Naive B cell (primary cell): ENCODE measurements around the gene SNRPA1. TPM values are rescaled to one million over a fixed set of nuclear protein-coding genes. Genes with fewer than 3 reads are reported as not detected.

Experiments
- ATAC-seq, 2 donors: fragments of 150-1000 bp; cut with Tn5 transposase; 2 replicates each; pipeline ENCODE4 v1.10.0; 2021; ENCODE audit warnings: low read depth in 2 of 2, mild to moderate bottlenecking in 2 of 2, moderate library complexity in 2 of 2
- DNase-seq: peaks from one replicate; pipeline ENCODE4 v3.0.0; 2022
- H3K27ac Mint-ChIP-seq, 6 donors: one replicate each; pipeline ENCODE4 v1.8.0; 2020 to 2022; ENCODE audit warnings: mild to moderate bottlenecking in 6 of 6, mixed read lengths in 6 of 6, moderate library complexity in 5 of 6, inconsistent platforms in 2 of 6
- H3K27me3 Mint-ChIP-seq, 3 donors: one replicate each; pipeline ENCODE4 v1.8.0; 2021 to 2022; ENCODE audit warnings: mixed read lengths in 3 of 3, mild to moderate bottlenecking in 1 of 3
- H3K36me3 Mint-ChIP-seq, 2 donors: one replicate each; pipeline ENCODE4 v1.8.0; 2020 to 2022; ENCODE audit warnings: mixed read lengths in 2 of 2, inconsistent platforms in 1 of 2, mild to moderate bottlenecking in 1 of 2
- H3K4me1 Mint-ChIP-seq, 3 donors: one replicate each; pipeline ENCODE4 v1.8.0; 2020 to 2022; ENCODE audit warnings: mixed read lengths in 3 of 3, inconsistent platforms in 1 of 3, mild to moderate bottlenecking in 1 of 3, moderate library complexity in 1 of 3
- H3K4me3 Mint-ChIP-seq, 8 donors: one replicate each; pipeline ENCODE4 v1.8.0; 2020 to 2022; ENCODE audit warnings: mild to moderate bottlenecking in 8 of 8, mixed read lengths in 8 of 8, moderate library complexity in 8 of 8, inconsistent platforms in 2 of 8
- H3K9me3 Mint-ChIP-seq, 7 donors: one replicate each; pipeline ENCODE4 v1.8.0; 2020 to 2022; ENCODE audit warnings: mixed read lengths in 7 of 7, mild to moderate bottlenecking in 5 of 7, inconsistent platforms in 2 of 7, moderate library complexity in 1 of 7
- polyA plus RNA-seq, 6 donors: library from polyadenylated mRNA; unstranded; fragments of 300-500 nt; fragmentation: Illumina TruSeq; gene quantifications; one replicate each; pipeline ENCODE4 v1.2.3, GENCODE V29; 2021; ENCODE audit warnings: low read depth in 6 of 6

The SNRPA1 gene
- polyA plus RNA-seq, 6 donors from 2014 or later, result 60.4 to 74.7 (median 66.6) TPM

- peaks cover 4 to 9% of the 10 kb centered on the region in 2 donors for H3K36me3 Mint-ChIP-seq
- ATAC-seq, result no peak
- peaks cover 0 to 5% (median 4%) of the 10 kb centered on the region in 3 donors for H3K4me1 Mint-ChIP-seq
- H3K27me3 Mint-ChIP-seq, result peaks cover 41 to 79% (median 47%) of the 10 kb centered on the region in 3 donors
- no peak for DNase-seq
- H3K9me3 Mint-ChIP-seq, result peaks cover 0 to 5% (median 0%) of the 10 kb centered on the region in 7 donors
- no peak overlapping the region for H3K27ac Mint-ChIP-seq
- no peak overlapping the region for H3K4me3 Mint-ChIP-seq
Observed at GRCh38 chr15:101326026-101326315, 30.9 kb upstream of the SNRPA1 start.

GRCh38 chr15:101325263-101326025 is 30.4 kb upstream of the SNRPA1 start:
- H3K36me3 Mint-ChIP-seq, result peaks cover 4 to 6% of the 10 kb centered on the region in 2 donors

GRCh38 chr15:101324524-101325177 is 29.6 kb upstream of the SNRPA1 start:
- peaks cover 3 to 15% (median 11%) of the 10 kb centered on the region in 3 donors for H3K4me1 Mint-ChIP-seq
- H3K4me3 Mint-ChIP-seq, result no peak overlapping the region
- peaks cover 41 to 80% (median 49%) of the 10 kb centered on the region in 3 donors for H3K27me3 Mint-ChIP-seq
- peaks cover 0 to 4% of the 10 kb centered on the region in 2 donors for H3K36me3 Mint-ChIP-seq
- DNase-seq (no peak), ATAC-seq (no peak)
- no peaks in the 10 kb centered on the region for H3K9me3 Mint-ChIP-seq
- no peak overlapping the region for H3K27ac Mint-ChIP-seq

More at GRCh38 chr15:101325263-101326025, 30.4 kb upstream of the SNRPA1 start:
- no peak overlapping the region for H3K4me3 Mint-ChIP-seq
- H3K4me1 Mint-ChIP-seq, result peaks cover 3 to 10% (median 9%) of the 10 kb centered on the region in 3 donors
- ATAC-seq (no peak), DNase-seq (no peak)
- H3K9me3 Mint-ChIP-seq, result peaks cover 0 to 4% (median 0%) of the 10 kb centered on the region in 7 donors
- H3K27ac Mint-ChIP-seq, result no peak overlapping the region
- peaks cover 43 to 81% (median 47%) of the 10 kb centered on the region in 3 donors for H3K27me3 Mint-ChIP-seq

GRCh38 chr15:101323793-101324523 is 28.9 kb upstream of the SNRPA1 start:
- no peak overlapping the region for H3K27ac Mint-ChIP-seq

GRCh38 chr15:101322854-101323477 is 27.9 kb upstream of the SNRPA1 start:
- Mint-ChIP-seq H3K9me3 (no peaks in the 10 kb centered on the region), H3K36me3 (peaks cover 0 to 4% of the 10 kb centered on the region in 2 donors), H3K4me1 (peaks cover 3 to 15% (median 11%) of the 10 kb centered on the region in 3 donors), H3K27ac (no peak overlapping the region), H3K4me3 (no peak overlapping the region), H3K27me3 (peaks cover 41 to 80% (median 52%) of the 10 kb centered on the region in 3 donors)
- DNase-seq (no peak), ATAC-seq (no peak)

More at GRCh38 chr15:101323793-101324523, 28.9 kb upstream of the SNRPA1 start:
- no peak for ATAC-seq
- Mint-ChIP-seq H3K4me1 (peaks cover 3 to 15% (median 11%) of the 10 kb centered on the region in 3 donors), H3K27me3 (peaks cover 44 to 80% (median 52%) of the 10 kb centered on the region in 3 donors), H3K4me3 (no peak overlapping the region), H3K9me3 (no peaks in the 10 kb centered on the region), H3K36me3 (peaks cover 0 to 4% of the 10 kb centered on the region in 2 donors)
- no peak for DNase-seq

GRCh38 chr15:101322016-101322695 is 27.1 kb upstream of the SNRPA1 start:
- ATAC-seq (no peak), DNase-seq (no peak)
- peaks cover 40 to 85% (median 52%) of the 10 kb centered on the region in 3 donors for H3K27me3 Mint-ChIP-seq
- no peak overlapping the region for H3K27ac Mint-ChIP-seq
- no peak overlapping the region for H3K4me3 Mint-ChIP-seq
- no peaks in the 10 kb centered on the region for H3K9me3 Mint-ChIP-seq
- peaks cover 3 to 15% (median 11%) of the 10 kb centered on the region in 3 donors for H3K4me1 Mint-ChIP-seq
- peaks cover 0 to 4% of the 10 kb centered on the region in 2 donors for H3K36me3 Mint-ChIP-seq

GRCh38 chr15:101320501-101321052 is 25.5 kb upstream of the SNRPA1 start:
- Mint-ChIP-seq H3K4me1 (peaks cover 3 to 15% (median 11%) of the 10 kb centered on the region in 3 donors), H3K27me3 (peaks cover 31 to 81% (median 41%) of the 10 kb centered on the region in 3 donors), H3K36me3 (peaks cover 0 to 4% of the 10 kb centered on the region in 2 donors), H3K9me3 (no peaks in the 10 kb centered on the region), H3K4me3 (peak overlapping the region; percentile 55 to 88 (median 62)), H3K27ac (peak overlapping the region in 1 of 6 donors; percentile 12)
- DNase-seq (peak; percentile 14), ATAC-seq (peak; percentile 73 to 94)

- Mint-ChIP-seq H3K4me1 (peaks cover 3 to 15% (median 11%) of the 10 kb centered on the region in 3 donors), H3K27ac (no peak overlapping the region), H3K4me3 (no peak overlapping the region), H3K9me3 (no peaks in the 10 kb centered on the region), H3K36me3 (peaks cover 0 to 4% of the 10 kb centered on the region in 2 donors), H3K27me3 (peaks cover 31 to 69% (median 41%) of the 10 kb centered on the region in 3 donors)
- no peak for DNase-seq
- ATAC-seq, result no peak
Observed at GRCh38 chr15:101318839-101319238, 23.8 kb upstream of the SNRPA1 start.

- peaks cover 32 to 68% (median 41%) of the 10 kb centered on the region in 3 donors for H3K27me3 Mint-ChIP-seq
- H3K9me3 Mint-ChIP-seq, result no peaks in the 10 kb centered on the region
- ATAC-seq (no peak), DNase-seq (no peak)
- peaks cover 0 to 4% of the 10 kb centered on the region in 2 donors for H3K36me3 Mint-ChIP-seq
- H3K4me3 Mint-ChIP-seq, result peak overlapping the region in 1 of 8 donors; percentile 25
- no peak overlapping the region for H3K27ac Mint-ChIP-seq
- peaks cover 3 to 15% (median 11%) of the 10 kb centered on the region in 3 donors for H3K4me1 Mint-ChIP-seq
Observed at GRCh38 chr15:101318147-101318819, 23.2 kb upstream of the SNRPA1 start.

- Mint-ChIP-seq H3K4me1 (peaks cover 3 to 15% (median 11%) of the 10 kb centered on the region in 3 donors), H3K36me3 (peaks cover 0 to 4% of the 10 kb centered on the region in 2 donors), H3K27ac (peak overlapping the region in 1 of 6 donors; percentile 71)
Observed at GRCh38 chr15:101317336-101317872, 22.4 kb upstream of the SNRPA1 start.

GRCh38 chr15:101316529-101316928 is 21.5 kb upstream of the SNRPA1 start:
- H3K4me3 Mint-ChIP-seq, result no peak overlapping the region
- no peaks in the 10 kb centered on the region for H3K9me3 Mint-ChIP-seq
- no peaks in the 10 kb centered on the region for H3K36me3 Mint-ChIP-seq
- peaks cover 7 to 15% (median 11%) of the 10 kb centered on the region in 3 donors for H3K4me1 Mint-ChIP-seq
- DNase-seq (no peak), ATAC-seq (no peak)
- H3K27me3 Mint-ChIP-seq, result peaks cover 27 to 63% (median 45%) of the 10 kb centered on the region in 3 donors
- H3K27ac Mint-ChIP-seq, result no peak overlapping the region

More at GRCh38 chr15:101317336-101317872, 22.4 kb upstream of the SNRPA1 start:
- Mint-ChIP-seq H3K9me3 (no peaks in the 10 kb centered on the region), H3K4me3 (no peak overlapping the region), H3K27me3 (peaks cover 32 to 64% (median 42%) of the 10 kb centered on the region in 3 donors)
- DNase-seq, result no peak
- ATAC-seq, result no peak
